Measurements from ENCODE around the gene TOP1.
"Not testable (repeated sequence)": the region's sequence is repeated elsewhere in the genome, so short reads cannot be mapped to it uniquely, and the experiment has no call there.

Gene TOP1

GRCh38 chr20:41028359-41029149, at the start of gene TOP1:
Gene TOP1, plus strand, starts transcription at chr20:41028822. Its CDS starts 246 bp downstream, at chr20:41029068.
- peak; percentile 100 for DNase-seq

GRCh38 chr20:40979247-40979646, 49.4 kb upstream of the TOP1 start:
- DNase-seq: no peak

GRCh38 chr20:40980106-40980827, 48.4 kb upstream of the TOP1 start:
- no peak for DNase-seq

- no peak for DNase-seq
Observed at GRCh38 chr20:40980828-40981310, 47.8 kb upstream of the TOP1 start.

- DNase-seq: no peak
Observed at GRCh38 chr20:40982415-40983145, 46.0 kb upstream of the TOP1 start.

GRCh38 chr20:40983898-40984297, 44.7 kb upstream of the TOP1 start:
- no peak for DNase-seq

GRCh38 chr20:40984496-40984895, 44.1 kb upstream of the TOP1 start:
- no peak for DNase-seq

GRCh38 chr20:40986774-40987173, 41.8 kb upstream of the TOP1 start:
- DNase-seq: no peak

GRCh38 chr20:40990542-40991120, 38.0 kb upstream of the TOP1 start:
- DNase-seq: peak; percentile 68

- DNase-seq: peak; percentile 82
Observed at GRCh38 chr20:40991181-40991889, 37.3 kb upstream of the TOP1 start.

- no peak for DNase-seq
Observed at GRCh38 chr20:40992349-40993113, 36.1 kb upstream of the TOP1 start.

GRCh38 chr20:40993794-40994540, 34.7 kb upstream of the TOP1 start:
- DNase-seq: no peak

GRCh38 chr20:40996326-40996725, 32.3 kb upstream of the TOP1 start:
- DNase-seq: no peak

GRCh38 chr20:40997116-40997515, 31.5 kb upstream of the TOP1 start:
- DNase-seq: no peak

- no peak for DNase-seq
Observed at GRCh38 chr20:40999841-41000240, 28.8 kb upstream of the TOP1 start.

- no peak for DNase-seq
Observed at GRCh38 chr20:41000628-41001027, 28.0 kb upstream of the TOP1 start.

- DNase-seq: no peak
Observed at GRCh38 chr20:41001497-41001896, 27.1 kb upstream of the TOP1 start.

- DNase-seq: no peak
Observed at GRCh38 chr20:41002842-41003142, 25.8 kb upstream of the TOP1 start.

- DNase-seq: peak; percentile 68
Observed at GRCh38 chr20:41003143-41003935, 25.3 kb upstream of the TOP1 start.

GRCh38 chr20:41003936-41004294, 24.7 kb upstream of the TOP1 start:
- not testable (repeated sequence) for DNase-seq
